ENCODE data around the gene CENATAC.

- TF ChIP-seq CTCF (IDR thresholded peaks at IDR 0.05 in 4 of 5, conservative IDR thresholded peaks at IDR 0.05 in 1 of 5) (no peak), POLR2A (IDR thresholded peaks at IDR 0.05) (no peak)
Observed at GRCh38 chr11:119012629-119013170, 14.8 kb downstream of the CENATAC start.
